ENCODE measurements around the gene WDTC1. TPM values are rescaled to one million over a fixed set of nuclear protein-coding genes. Genes with fewer than 3 reads are reported as not detected.

WDTC1 gene
- total and polyA plus RNA-seq, 9 of the 15 experiments (the other 6 are each of a cell fraction or from before 2014, with no cell fraction given) = 0.18 to 32.3 (median 8.8) TPM

DNA sequence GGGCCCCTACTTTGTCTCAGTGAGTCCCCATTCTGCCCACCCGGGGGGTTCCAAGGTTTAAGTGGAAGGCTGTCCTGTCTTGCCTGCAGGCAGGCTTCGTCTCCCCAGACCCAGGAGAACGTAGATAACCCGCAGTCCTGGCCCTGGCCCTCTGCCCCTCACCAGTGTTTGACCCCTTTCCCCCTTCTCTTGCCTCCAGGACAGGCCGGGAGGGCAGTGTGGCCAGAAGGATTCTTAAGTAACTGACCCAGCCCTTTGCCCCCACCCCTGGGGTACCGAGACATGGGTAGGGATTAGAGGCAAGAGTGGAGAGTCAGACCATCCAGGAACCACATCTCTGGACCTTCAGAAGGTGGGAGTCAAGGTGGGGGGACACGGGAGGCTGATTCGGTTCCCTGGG, 96.4 kb downstream of the WDTC1 start:
- Histone ChIP-seq H3K27ac (ENCODE audit: extremely low read depth, low read depth, low read length) (no peak overlapping the region), H3K79me2 (ENCODE audit: control insufficient read depth, insufficient read depth, low read length) (peaks cover 40% of the 10 kb centered on the region), H3K27me3 (ENCODE audit: control insufficient read depth in 2 of 2, insufficient read depth in 2 of 2, low read length in 2 of 2) (no peaks in the 10 kb centered on the region), H3K9me1 (ENCODE audit: control insufficient read depth, insufficient read depth, low read length) (no peaks in the 10 kb centered on the region), H2AFZ (ENCODE audit: low read depth, low read length) (no peak overlapping the region), H3K9ac (ENCODE audit: insufficient read depth in 1 of 2, low read depth in 2 of 2, low read length in 2 of 2) (peak overlapping the region in 1 of 2 experiments; percentile 54; a peak in 2 of 4 replicates), H3K4me1 (replicated peaks in 1 of 2; ENCODE audit: control insufficient read depth in 2 of 2, insufficient read depth in 2 of 2, low read length in 2 of 2) (peaks cover 0 to 12% of the 10 kb centered on the region in 2 experiments; a peak in 2 of 5 replicates), H3K4me3 (no peak overlapping the region), H3K9me3 (replicated peaks; ENCODE audit: control insufficient read depth, insufficient read depth, low read depth, low read length) (no peaks in the 10 kb centered on the region), H4K20me1 (replicated peaks; ENCODE audit: control insufficient read depth, insufficient read depth, low read length) (peaks cover 16% of the 10 kb centered on the region), H3K36me3 (ENCODE audit: control insufficient read depth, insufficient read depth, low read length) (peaks cover 90% of the 10 kb centered on the region), H3K4me2 (ENCODE audit: insufficient read depth, low read length) (no peak overlapping the region)
- FAIRE-seq (no peak), DNase-seq (ENCODE audit: extremely low read depth in 1 of 4, low spot score in 3 of 4) (no peak), ATAC-seq (no peak)
- ChIA-PET POLR2A (no interaction called here), CTCF (ENCODE audit: low intra/inter-chr PET ratio) (no interaction called here)
- in situ Hi-C loops (cut with MboI) = no loop called here
- intact Hi-C loops (cut with micrococcal nuclease) = no loop called here
- 77% methylated on average over 6 of the region's 8 CpGs for WGBS (ENCODE audit: insufficient coverage, low coverage, missing lambda C conversion rate)
- no TSS peak for BruUV-seq (replicated peaks)
- TF ChIP-seq POLR2A (conservative IDR thresholded peaks at IDR 0.05) (no peak), DNMT1 (IDR thresholded peaks at IDR 0.05) (no peak), ZNF586 (CRISPR knock-in tag; conservative IDR thresholded peaks at IDR 0.05) (no peak), ZNF609 (CRISPR knock-in tag; IDR thresholded peaks at IDR 0.05; ENCODE audit: borderline replicate concordance) (no peak), RFX1 (IDR thresholded peaks at IDR 0.05) (no peak), ZNF175 (CRISPR knock-in tag; IDR thresholded peaks at IDR 0.05; ENCODE audit: low read depth) (no peak), ZNF239 (CRISPR knock-in tag; IDR thresholded peaks at IDR 0.05) (no peak), HIVEP1 (CRISPR knock-in tag; IDR thresholded peaks at IDR 0.05) (no peak), RB1 (IDR thresholded peaks at IDR 0.05; ENCODE audit: low read depth) (no peak), HEY1 (CRISPR knock-in tag; IDR thresholded peaks at IDR 0.05; ENCODE audit: borderline replicate concordance) (no peak), CHCHD3 (CRISPR knock-in tag; IDR thresholded peaks at IDR 0.05) (no peak), JUND (IDR thresholded peaks at IDR 0.05; ENCODE audit: borderline replicate concordance, low read depth, low read length) (no peak), JUND (tag; IDR thresholded peaks at IDR 0.05; ENCODE audit: borderline replicate concordance, low read depth, low read length) (no peak), RAD51 (IDR thresholded peaks at IDR 0.05; ENCODE audit: borderline replicate concordance, low read depth) (no peak)
- TF ChIP-seq, protein P1, sequence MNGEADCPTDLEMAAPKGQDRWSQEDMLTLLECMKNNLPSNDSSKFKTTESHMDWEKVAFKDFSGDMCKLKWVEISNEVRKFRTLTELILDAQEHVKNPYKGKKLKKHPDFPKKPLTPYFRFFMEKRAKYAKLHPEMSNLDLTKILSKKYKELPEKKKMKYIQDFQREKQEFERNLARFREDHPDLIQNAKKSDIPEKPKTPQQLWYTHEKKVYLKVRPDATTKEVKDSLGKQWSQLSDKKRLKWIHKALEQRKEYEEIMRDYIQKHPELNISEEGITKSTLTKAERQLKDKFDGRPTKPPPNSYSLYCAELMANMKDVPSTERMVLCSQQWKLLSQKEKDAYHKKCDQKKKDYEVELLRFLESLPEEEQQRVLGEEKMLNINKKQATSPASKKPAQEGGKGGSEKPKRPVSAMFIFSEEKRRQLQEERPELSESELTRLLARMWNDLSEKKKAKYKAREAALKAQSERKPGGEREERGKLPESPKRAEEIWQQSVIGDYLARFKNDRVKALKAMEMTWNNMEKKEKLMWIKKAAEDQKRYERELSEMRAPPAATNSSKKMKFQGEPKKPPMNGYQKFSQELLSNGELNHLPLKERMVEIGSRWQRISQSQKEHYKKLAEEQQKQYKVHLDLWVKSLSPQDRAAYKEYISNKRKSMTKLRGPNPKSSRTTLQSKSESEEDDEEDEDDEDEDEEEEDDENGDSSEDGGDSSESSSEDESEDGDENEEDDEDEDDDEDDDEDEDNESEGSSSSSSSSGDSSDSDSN (IDR thresholded peaks at IDR 0.05; ENCODE audit: borderline replicate concordance in 1 of 2, low read depth in 2 of 2, low read length in 2 of 2) = no peak
- TF ChIP-seq, protein P2, sequence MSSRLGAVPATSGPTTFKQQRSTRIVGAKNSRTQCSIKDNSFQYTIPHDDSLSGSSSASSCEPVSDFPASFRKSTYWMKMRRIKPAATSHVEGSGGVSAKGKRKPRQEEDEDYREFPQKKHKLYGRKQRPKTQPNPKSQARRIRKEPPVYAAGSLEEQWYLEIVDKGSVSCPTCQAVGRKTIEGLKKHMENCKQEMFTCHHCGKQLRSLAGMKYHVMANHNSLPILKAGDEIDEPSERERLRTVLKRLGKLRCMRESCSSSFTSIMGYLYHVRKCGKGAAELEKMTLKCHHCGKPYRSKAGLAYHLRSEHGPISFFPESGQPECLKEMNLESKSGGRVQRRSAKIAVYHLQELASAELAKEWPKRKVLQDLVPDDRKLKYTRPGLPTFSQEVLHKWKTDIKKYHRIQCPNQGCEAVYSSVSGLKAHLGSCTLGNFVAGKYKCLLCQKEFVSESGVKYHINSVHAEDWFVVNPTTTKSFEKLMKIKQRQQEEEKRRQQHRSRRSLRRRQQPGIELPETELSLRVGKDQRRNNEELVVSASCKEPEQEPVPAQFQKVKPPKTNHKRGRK (tag; IDR thresholded peaks at IDR 0.05) = no peak

Data from K562 (cell line).